ENCODE data around the gene ECE1.

- no peak for TF ChIP-seq CTCF (conservative IDR thresholded peaks at IDR 0.05 in 1 of 2, IDR thresholded peaks at IDR 0.05 in 1 of 2; ENCODE audit: low read depth in 1 of 2, low read length in 2 of 2)
- no peak for TF ChIP-seq EZH2 (IDR thresholded peaks at IDR 0.05; ENCODE audit: low read length, missing control alignments)
Observed at GRCh38 chr1:21249940-21250493, 40.2 kb downstream of the ECE1 start.
